Fibroblast of upper back skin (primary cell): ENCODE results near the gene ZSCAN32.

Source experiments
- DNase-seq: peaks from one replicate; pipeline ENCODE4 v3.0.0-alpha.2; 2013

The ZSCAN32 gene

DNA sequence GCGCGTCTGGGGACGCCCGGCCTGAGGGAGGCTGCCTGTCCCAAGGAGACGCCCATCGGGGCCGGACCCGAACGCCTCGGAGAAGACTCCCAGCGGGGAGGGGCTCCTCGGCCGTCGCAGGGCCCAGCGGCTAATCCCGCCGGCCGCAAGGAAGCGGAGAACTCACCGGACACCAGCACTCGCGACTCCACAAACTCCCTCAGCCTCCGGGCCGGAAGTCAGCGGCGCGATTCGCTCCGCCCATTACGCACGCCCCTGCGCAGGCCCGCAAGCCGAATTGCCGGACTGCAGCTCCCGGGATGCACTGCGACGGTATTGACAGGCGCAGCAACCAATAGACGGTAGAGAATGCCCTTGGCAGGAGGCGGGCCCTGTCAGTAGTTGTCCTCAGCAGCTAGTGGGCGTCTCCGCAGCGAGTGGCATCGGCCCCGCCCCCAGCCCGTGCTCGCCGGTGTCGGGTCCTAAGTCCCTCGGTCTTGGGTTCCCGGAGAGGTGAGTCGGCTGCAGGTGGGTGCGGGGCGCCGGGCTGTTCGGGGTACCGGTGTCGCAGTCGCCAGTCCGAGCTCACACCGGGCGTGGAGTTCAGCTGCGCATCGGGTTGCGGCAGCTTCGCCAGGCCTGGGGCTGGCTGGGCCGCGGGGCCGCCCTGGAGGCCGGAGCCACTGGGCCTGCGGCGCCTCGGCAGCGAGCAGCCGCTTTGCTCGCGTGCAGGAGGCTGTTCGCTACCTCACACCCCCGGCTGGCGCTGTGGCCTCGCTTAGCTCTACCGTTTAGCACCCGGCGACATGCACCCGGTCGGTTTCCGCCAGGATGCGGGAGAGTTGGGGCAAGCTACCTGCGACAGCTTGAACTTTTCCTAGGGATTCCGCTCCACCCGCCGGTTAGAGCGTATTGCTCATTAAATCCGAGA is at the start of gene ZSCAN32, which contains the start of gene ZNF174:
Gene ZSCAN32, minus strand, starts transcription at position 226 of the 910 bp plus-strand sequence. CDS start 3,447 bp downstream, outside the sequence.
Gene ZNF174, plus strand, starts transcription at position 437 of the 910 bp plus-strand sequence. CDS start 790 bp downstream, outside the sequence.
- DNase-seq, result peak; percentile 99

GRCh38 chr16:3444032-3444388 is 43.2 kb upstream of the ZSCAN32 start:
- DNase-seq, result peak; percentile 56

GRCh38 chr16:3443108-3444031 is 42.6 kb upstream of the ZSCAN32 start, which contains the start of the genes NAA60 and ZNF597:
Gene NAA60 (plus strand): TSS chr16:3443680. CDS start chr16:3476228, 32,548 bp downstream.
Gene ZNF597 (minus strand): TSS chr16:3443504. CDS start chr16:3443153, 351 bp downstream.
- peak; percentile 94 for DNase-seq

DNA sequence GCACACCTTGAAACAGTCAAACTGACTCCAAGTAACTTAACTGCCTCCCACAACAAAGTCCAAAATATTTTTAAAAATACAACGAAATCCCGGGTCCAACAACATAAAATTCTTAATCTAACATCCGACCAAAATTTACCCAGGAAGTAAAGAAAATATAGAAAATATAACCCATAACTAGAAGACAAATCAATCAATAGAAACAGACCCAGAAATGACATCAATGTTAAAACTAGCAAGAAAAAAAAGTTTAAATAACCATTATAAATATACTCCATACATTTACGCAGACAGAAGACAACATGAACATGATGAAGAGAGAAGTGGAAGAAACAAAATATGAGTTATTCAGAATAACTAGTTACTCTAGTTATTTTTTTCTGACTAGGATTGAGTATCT is 38.8 kb upstream of the ZSCAN32 start:
- DNase-seq, result no peak

DNA sequence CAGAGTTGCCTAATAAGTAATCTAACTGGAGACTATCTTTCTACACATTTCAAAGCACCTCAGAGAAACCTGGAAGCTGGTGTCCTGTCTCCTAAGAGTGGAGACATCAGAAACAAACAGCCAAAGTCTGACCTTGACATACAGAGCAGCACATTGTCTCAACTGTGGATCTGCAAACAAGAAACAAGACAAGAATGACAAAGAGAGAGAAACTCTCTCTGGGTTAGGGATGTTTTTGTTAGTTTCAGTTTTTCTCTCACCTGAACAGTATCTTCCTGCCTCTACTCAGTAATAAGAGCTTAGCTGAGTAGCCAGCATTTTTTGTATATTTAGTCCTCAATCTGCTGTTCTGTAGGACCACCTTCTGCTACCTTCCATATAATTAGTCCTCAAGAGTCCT is 33.6 kb upstream of the ZSCAN32 start:
- DNase-seq, result no peak

DNA sequence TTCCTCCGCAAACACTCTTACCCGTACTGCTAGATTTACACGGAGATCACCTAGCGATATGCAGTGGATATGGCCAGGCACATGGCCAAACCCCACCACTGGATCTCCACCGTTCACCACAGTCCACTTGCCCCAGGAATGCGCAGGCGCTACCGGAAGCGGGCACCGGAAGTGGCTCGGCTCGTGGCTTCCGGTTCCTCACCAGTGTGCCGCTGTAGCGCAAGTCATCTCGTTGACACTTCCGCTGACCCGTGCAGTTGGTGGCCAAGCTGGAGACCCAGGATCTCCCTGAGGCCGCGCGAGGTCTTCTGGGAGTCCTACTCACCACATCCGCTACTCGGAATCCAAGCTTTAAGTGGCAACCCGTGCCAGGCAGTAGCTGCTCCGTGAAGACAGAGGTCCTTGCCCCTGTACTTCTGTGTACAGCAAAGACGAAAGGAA is 31.0 kb upstream of the ZSCAN32 start:
- DNase-seq, result peak; percentile 28

- DNase-seq, result no peak
These were observed 13.1 kb upstream of the ZSCAN32 start for GRCh38 chr16:3413730-3414379.

- no peak for DNase-seq
These were observed 7.9 kb upstream of the ZSCAN32 start for GRCh38 chr16:3408561-3409197.

DNA sequence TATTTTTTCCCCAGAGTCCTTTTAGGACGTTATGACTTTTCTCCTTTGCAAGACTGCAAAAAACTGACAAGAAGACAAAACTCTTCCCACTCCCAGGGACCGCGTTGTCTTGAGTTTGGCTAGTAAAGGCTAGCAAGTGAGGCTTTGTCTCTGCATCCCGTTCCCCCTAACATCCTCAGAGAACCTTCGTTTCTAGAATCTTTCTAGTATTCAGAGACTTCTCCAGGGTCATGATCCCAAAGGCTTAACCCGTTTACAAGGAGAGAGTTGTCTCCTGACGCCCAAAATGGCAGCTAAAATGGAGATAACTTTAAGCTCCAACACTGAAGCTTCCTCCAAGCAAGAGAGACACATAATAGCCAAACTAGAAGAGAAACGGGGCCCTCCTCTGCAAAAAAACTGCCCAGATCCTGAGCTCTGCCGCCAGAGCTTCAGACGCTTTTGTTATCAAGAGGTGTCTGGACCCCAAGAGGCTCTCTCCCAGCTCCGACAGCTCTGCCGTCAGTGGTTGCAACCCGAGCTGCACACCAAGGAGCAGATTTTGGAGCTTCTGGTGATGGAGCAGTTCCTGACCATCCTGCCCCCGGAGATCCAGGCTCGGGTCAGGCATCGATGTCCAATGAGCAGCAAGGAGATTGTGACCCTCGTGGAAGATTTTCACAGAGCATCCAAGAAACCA is 1.1 kb upstream of the ZSCAN32 start:
- DNase-seq, result peak; percentile 8

- no peak for DNase-seq
These were observed 392 bp downstream of the ZSCAN32 start for GRCh38 chr16:3400446-3400778.

GRCh38 chr16:3389663-3390338 is 11.0 kb downstream of the ZSCAN32 start:
- no peak for DNase-seq

GRCh38 chr16:3388325-3388724 is 12.5 kb downstream of the ZSCAN32 start:
- DNase-seq, result no peak

DNA sequence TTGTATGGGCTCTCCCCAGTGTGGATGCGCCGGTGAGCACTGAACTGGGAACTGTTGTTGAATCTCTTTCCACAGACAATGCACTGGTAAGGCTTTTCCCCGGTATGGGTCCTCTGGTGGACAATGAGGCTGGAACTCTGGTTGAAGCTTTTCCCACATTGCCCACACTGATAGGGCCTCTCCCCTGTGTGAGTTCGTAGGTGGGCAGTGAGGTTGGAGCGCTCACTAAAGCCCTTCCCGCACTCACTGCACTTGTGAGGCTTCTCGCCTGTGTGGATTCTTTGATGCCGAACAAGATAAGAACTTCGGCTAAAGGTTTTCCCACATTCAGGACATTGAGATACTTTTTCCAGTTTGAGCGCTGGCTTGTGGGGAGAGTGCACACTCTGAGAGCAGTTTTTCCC is 17.8 kb downstream of the ZSCAN32 start:
- no peak for DNase-seq

GRCh38 chr16:3377917-3378316 is 22.9 kb downstream of the ZSCAN32 start:
- DNase-seq, result no peak

DNA sequence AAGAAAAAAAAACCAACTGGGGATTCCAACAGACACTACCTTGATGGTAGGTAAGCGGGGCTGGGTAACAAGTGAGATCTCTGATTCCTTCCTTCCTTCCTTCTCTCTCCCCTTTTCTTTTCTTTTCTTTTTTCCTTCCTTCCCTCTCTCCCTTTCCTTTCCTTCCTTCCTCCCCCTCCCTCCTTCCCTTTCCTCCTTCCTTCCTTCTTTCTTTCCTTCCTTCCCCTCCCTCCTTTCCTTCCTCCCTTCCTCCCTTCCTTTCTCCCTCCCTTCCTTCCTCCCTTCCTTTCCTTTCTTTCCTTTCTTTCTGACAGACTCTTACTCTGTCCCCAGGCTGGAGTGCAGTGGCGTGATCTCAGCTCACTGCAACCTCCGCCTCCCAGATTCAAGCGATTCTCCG is 25.1 kb downstream of the ZSCAN32 start:
- DNase-seq, result no peak

- DNase-seq, result no peak
These were observed 31.7 kb downstream of the ZSCAN32 start for GRCh38 chr16:3369073-3369472.

DNA sequence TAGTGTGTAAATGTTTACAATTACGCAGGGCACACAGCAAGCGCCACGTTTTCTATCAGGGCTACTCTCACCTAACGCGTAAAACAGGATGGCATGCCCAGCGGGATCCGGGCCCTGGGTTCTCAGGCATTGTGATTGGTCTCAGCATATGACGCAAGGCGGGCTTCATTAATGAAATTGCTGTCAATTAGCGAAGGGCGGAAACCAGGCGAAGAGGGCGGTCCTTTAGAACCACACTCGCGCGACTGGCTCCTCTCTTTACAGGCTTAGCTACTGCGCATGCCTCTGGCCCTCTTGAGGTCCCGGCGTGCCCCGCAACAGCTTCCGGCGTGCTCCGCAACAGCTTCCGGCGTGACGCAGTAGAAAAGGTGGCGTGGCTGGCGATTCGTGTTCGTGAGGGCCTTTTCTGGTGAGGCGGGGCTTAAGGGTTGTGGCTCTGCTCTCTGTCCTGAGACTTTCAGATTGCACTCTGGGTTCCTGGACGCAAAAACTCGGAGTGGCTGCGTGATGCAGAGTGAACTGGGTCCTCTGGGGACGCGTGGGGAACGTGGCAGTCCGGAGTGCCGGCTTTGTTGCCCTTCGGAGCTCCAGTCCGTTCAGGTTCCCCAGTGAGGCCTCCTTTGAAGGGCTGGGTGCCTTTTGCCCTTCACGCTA is 35.9 kb downstream of the ZSCAN32 start:
- peak; percentile 94 for DNase-seq

- DNase-seq, result no peak
These were observed 37.0 kb downstream of the ZSCAN32 start for GRCh38 chr16:3363793-3364192.

DNA sequence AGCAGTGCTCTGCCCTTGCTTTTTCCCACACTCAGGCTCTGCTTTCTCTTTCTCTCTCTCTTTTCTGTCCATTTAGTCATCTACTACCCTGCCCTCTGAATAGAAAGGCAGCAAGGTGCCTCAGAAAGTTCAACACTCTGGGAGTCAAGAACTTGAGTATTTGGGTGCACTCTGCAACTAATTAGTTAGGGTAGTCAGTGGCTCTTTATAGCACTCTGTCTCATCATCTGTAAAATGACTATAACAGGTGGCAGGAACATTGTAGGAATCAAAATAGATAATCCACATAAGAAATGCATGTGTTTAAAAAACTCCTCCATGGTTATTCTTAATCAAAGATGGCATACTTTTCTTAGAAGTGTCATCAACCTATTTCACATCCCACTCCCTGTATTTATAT is 37.9 kb downstream of the ZSCAN32 start:
- no peak for DNase-seq

GRCh38 chr16:3358871-3359270 is 41.9 kb downstream of the ZSCAN32 start:
- no peak for DNase-seq

GRCh38 chr16:3356118-3356517 is 44.7 kb downstream of the ZSCAN32 start:
- DNase-seq, result no peak
